GOT3 (cell line): ENCODE data around the gene SSBP4.

Experiments used
- DNase-seq: peaks from one replicate; lab custom pipeline; 2025; ENCODE audit warnings: mixed read lengths; lab: John Stamatoyannopoulos, UW

The SSBP4 gene

DNA sequence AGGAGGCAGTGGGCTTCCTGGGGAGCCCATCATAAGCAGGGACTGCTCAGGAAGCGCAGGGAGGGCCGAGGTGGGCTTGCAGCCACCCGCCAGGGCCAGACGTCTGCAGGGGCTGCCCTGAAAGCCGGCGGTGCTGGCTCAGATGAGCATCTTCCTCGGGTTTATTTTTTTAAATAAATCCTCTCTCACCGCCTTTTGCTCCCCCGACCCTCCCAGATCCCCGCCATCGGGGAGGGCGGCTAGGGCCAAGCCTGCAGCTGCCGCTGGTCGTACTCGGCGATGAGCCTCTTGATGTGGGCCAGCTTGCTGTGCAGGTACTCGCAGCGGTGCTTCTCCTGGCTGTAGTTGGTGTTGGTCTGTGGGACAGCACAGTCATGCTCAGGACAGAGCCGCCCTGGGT, 25.3 kb downstream of the SSBP4 start:
- no peak for DNase-seq

DNA sequence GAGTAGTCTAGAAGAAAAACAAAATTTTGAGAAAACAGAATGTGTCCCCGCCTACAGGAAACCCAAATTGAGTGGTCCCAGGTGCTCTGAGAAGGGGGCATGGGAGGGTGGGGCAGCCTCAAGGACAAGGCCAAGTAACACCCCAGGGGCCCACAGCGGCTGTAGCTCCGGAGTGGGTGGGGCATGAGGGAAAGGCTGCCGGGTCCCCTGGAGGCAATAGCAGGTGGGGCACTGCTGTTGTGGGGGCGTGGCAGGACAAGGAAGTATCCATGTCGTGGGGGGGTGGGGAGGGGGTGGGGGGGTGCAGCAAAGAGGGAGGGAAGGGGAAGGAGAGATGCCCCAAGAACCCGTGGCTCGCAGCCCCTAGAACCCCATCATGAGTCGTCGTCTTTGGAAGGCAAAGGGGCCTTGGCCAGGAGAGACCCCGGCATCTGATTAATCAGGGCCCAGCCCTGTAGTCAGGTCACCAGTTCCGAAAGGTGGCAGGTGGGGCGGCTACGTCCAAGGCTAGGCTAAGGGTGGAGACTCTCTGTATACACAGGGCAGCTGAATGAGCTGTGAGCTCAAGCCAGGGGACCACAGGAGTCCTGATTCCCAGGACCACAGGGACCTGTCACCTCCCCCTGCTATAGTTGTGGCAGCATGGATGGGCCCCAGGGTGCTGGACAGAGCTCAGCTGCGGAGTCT, 26.2 kb downstream of the SSBP4 start:
- no peak for DNase-seq

DNA sequence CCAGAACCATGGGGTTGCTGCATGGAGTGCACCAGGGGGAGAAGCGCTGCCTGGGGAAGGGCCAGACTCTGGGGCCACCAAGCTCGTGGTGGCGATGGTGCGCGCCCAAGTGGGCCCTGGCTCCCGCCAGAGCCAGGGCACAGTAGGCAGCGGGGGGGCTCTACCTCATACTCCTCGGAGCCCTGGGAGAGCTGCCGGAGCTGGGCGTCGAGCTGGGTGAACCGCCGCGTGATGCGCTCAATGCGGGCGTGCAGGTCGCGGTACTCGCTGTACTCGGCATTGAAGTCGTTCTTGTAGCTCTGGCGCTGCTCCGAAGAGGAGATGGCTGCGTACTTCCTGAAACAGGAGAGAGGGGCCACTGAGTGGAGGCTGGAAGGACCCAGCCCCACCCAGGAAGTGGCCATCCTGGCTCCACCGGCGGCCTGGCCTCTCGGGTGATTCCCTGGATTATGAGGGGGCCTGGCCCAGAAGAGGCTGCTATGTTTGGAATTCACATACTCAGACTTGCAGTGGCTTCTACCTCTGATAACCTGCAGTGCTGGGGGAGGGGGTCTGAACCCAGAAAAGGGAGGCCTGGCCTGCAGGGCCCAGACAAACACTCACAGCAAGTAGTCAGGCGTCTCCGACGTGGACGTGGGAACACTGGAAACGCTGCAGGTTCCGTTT, 27.1 kb downstream of the SSBP4 start:
- no peak for DNase-seq

DNA sequence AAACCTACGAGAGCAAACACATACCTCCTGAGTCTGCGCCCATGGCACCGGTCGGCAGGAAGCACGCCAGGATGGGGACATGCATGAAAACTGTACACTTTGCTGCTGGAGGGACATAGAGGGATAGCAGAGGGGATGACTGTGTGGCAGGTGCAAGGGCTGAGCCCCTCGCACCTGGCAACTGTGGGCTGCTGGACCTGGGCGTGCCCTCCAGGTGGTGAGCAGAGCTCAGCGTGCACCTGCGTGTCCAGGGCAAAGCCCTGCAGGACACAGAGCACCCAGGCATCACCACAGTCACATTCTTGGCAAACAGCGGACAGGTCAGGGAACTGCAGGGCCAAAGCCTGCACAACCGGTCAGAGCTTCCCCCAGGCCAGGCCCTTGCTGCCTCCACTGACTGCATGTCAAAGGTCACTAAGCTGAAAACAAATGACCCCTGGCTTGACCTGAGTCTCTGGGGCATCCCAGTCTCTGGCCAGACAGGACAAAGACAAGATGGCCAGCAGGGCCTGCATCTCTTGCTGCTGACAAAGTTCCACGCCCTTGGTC, 27.7 kb downstream of the SSBP4 start:
- DNase-seq, result no peak

DNA sequence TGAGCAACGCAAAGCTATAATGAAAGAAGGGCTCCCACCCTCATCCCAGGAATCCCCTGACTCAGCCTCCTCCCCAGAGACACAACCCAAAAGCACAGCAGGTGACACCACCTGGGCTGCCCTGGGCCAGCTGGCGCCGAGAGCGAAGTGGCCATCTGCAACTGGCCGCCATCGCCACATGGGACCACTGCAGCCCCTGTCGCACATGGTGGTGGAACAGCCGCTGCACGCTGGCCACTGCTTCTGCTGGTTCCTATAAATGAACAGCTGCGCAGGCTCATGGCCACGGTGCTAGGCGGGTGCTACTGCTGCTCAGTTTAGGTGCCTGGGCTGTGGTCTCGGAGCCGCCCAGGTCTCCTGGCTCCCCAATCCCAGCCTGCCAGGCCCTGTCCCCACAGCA, 30.4 kb downstream of the SSBP4 start:
- no peak for DNase-seq

DNA sequence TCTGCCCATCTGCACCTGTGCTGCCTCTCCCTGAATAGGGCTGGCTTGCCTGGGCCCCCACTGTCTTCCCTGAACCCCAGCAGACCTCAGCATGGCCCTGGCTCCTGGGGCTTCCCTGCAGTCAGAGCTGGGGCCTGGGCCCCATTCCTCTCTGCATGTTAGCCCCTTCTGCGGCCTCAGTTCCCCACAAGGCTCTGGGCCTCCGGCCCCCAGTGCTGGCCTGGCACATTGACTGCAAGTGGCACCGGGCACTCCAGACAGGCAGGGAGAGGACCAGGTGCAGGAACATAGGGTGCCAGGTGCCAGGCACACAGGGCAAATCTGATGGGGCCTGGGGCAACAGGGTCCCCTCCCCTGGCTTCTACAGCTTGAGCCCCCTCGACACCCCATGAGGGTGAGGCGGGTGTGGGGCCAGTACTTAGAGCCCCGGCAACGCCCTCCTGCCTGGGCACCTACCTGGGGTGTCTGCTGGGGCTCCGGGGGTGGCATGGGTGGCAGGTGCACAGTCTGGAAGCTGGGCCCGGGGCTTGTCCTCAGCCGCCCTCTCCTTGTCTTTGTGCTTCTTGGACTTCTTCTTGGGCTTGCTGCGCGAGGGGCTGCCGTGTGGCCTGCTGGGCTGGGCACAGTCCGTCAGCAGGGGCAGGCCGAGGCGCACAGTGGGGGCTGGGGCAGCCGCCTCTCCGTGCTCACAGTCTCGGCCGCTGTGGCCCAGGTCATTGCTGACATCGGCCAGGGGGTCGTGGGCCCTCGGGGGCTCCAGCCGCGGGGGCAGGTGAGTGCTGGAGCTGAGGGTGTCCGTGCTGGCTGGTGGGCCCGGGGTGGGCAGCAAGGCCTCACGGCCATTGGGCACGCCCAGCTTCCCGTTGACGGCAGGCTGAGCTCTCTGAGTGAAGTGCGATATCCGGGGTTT, 31.1 kb downstream of the SSBP4 start:
- no peak for DNase-seq

DNA sequence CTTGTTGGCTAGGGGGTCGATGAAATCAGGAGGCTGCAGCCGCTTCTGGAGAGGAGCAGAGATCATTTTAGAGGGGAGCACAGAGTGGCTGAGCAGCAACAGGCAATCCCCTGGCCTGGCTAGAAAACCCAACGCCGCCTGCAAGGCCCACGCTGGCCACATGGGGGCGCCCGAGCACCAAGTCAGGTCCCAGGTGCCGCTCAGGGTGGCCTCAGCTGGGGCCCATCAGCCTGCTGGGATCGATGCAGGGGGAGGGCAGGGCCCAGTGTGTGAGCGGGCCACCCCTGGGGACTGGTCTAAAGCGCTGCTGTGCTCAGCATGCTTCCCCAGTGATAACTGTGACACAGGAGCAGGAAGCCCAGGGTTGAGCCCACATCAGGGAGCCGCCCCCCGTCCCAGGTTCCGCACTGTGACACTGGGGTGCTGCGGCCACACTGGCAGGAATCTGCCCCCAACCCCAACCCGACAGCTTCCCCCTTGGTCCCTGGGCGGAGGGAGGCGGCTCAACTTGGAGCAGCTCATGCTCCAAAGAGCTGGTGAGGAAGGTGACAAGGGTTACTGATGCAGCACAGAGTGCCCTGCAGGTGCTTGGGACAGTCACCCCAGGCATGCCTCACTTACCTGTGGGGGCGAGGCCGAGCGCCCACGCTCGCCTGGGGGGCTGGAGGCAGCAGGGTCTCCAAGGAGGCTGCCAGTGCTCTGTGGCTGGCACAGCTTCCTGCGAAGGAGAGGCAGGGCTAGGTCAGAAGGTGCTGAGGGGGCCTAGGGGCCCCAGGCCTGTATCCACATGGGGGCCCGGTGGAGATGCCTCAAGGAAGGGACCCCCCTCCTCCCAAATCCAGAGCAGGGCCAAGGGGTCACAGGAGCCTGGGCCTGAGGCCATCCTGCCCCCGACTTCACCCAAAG, 32.0 kb downstream of the SSBP4 start:
- DNase-seq, result no peak

DNA sequence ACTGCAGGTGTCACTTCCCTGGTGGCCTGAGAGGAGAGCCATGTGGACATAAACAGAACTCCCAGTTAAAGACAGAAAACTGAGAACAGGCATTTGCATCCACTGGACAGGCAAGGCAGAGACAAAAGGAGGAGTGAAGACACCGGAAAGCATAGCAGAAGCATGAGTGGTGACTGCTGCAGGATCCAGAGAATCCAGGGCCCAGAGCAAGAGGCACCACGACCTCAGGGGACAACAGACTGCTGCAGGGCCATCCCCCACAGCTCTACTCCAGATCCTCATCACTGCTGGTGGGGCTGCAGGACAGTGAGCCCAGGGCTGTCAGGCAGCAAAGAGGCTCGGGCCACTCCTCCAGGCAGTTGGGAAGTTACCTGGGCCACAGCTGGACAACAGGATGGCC, 33.2 kb downstream of the SSBP4 start:
- no peak for DNase-seq

DNA sequence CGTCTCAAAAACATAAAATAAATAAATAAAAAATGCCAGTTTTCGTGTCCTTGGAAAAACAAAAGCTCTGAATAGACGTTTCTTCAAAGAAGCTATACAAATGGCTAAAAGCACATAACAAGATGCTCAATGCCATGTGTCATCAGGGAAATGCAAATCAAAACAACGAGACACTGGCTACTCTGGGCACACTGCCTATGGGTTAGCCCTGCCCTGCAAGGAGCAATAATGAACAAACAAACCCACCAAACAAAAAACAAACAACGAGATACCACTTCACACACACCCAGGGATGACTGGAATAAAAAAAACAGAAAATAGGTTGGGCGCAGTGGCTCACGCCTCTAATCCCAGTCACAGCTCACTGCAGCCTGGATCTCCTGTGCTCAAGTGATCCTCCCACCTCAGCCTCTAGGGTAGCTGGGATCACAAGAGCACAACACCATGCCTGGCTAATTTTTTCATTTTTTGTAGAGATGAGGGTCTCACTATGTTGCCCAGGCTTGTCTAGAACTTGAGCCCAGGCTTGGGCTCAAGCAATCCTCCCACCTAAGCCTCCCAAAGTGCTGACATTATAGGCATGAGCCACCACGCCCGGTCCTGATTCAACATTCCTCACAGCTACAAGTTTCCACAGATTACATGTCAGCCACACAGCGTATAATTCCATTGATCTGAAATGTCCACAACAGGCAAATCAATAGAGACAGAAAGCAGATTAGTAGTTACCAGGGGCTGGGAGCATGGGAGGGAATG, 34.2 kb downstream of the SSBP4 start:
- DNase-seq, result no peak

DNA sequence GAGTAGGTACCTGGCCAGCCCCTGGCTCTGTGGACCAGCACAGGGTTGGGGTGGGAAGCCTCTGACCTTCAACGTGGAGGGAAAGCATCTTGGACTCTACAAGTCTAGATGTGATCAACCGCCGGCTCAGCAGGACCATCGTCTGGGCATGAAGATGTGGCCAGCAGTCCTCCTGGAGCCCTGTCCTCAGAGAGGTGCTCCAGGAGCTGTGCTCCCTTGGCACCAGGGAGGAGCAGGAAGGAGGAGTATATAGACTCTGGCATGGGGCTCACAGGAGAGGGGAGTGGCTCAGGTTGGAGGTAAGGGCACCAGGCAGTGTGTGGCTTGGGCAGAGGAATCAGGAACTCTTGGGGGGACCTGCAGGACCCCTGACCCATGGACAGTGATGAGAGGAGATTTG, 37.1 kb downstream of the SSBP4 start:
- DNase-seq, result no peak

DNA sequence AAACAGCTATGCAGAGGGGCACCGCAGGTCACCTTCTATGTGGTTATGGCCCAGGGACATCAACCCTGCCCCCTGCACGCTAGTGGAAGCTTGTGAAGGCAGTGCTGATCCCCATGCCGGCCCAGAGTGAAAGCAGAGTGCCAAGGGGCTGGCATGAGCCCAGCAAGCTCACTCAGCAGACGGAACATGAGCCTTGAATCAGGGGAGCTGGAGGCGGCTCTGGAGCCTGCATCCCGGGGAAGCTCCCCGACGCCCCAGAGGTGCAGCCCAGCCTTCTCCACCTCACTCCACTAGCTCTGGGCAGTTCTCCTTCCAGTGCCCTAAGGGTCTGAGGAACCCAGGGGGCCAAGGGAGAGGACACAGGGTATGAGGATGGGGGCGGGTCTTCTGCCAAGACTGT, 37.8 kb downstream of the SSBP4 start:
- DNase-seq, result no peak

DNA sequence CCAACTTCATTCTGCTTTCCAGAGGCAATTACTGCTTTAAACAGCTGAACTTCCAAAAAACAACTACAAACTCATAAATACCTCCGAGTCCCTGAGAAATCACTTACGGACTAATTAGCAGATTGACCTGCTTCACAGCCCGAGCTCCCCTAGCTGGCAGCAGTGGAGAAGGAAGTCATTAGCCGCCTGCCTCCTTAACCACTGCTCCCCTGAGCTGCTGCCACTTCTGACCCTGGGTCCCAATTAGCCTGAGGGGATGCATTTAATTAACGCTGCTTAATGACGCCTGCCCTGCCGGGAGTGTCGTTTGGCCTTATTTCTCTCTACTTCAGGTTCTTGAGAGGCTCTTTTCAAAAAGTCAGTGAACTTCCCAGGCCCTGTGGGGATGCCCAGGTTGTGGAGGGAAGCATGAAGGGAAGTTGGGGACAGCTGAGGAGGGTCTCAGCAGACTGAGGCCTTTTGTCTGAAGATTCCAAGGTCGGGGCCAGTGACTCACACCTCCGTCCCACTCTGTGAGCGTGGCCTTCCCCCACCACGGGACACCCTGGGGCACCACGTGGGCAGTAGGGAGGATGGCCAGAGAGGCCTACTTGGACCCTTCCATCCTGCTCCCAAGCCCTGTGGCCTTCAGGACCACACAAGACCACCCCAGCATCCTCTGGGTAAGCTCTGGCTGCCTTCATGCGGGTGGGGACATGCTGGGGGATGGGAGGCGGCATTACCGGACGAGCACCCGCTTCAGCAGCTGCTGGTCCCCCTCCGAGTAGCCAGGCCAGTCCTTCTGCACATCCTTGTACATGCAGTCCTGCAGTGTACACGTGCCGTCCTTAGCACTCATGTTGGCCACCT, 38.5 kb downstream of the SSBP4 start:
- no peak for DNase-seq

DNA sequence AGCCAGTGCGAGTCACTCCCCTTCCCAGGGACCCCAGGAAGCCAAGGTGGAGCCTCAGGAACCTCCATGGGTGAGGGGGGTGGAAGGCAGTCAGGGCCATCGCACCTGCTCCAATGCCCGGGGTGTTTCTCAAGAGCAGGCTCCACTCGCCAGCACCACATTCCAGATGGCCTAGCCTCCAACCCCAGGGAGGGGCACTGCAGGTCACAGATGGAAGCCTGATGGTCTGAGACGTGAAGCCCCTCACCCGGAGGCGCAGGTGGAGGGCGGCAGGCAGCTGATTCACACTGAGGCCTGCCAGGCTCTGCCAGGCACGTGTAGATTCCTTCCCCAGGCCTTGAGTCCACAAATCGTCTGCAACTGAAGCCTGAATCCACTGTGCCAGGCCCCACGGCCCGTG, 41.7 kb downstream of the SSBP4 start:
- no peak for DNase-seq

DNA sequence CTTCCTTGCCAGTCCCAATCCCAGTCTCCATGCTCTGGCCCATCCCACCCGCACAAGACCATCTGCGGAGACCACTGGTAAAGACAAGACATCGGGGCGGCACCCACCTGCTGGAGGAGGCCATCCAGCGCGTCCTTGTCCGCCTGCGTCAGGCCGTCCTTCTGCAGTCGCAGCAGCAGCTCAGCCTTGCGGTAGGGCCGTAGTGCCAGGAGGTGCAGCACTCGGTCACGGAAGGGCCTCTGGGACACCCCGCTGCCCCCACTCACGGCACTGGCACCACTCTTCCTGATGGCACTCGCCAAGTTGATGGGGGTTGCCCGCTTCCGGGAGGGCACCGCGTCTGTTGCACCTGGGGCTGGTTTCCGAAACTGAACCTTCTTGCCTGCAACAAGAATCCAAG, 42.3 kb downstream of the SSBP4 start:
- no peak for DNase-seq

DNA sequence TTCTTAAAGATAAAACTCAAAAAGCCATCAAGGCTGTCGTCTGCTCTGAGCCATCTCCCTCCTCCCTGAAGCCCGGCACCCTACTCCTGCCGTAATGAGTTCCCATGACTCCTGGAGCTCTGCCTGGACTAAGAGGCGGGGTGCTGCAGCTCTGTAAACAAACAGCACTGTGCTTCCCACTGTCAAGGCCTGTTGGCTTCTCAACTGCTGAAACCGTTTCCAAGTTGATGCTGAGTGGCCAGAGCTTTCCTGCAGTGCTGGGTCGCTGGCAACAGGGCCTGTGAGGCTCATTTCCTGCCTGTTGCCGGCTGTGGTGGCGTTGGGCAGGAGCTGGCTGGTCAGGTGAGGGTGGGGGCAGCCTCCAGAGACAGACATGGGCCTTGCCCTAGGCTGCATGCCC, 45.4 kb downstream of the SSBP4 start:
- no peak for DNase-seq

DNA sequence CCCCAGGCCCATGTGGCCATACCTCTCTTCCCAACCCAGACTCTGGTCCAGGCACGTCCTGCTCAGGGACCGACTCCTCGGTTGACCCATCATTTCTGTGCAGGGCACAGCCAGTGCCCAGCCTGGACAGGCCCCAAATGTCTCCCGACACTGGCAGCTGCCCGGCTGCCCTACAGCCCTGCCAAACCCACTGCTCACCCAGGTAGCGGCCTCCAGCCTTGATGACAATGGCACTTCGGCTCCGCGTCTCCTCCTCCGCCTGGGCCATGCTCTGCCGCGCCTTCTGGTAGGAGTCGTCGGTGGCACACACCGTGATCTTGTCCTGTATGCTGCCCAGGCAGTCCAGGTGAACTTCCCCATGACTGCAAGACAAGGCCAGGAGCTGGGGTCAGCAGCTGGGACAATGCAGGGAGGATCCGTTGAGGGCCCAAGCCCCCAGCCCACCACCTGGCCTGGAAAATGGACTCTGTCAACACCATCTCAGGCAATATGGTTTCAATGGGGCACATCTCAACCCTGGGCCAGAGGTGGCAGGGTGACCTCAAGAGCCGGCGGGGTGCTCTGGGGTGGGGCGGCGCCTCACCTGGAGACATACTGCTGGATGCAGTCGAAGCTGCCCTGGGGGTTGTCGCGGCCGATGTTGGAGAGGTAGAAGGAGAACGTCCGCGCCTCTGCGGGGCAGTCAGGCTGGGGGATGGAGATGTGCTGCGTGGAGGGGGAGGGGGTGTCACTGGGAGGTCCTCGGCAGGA, 46.2 kb downstream of the SSBP4 start:
- no peak for DNase-seq

DNA sequence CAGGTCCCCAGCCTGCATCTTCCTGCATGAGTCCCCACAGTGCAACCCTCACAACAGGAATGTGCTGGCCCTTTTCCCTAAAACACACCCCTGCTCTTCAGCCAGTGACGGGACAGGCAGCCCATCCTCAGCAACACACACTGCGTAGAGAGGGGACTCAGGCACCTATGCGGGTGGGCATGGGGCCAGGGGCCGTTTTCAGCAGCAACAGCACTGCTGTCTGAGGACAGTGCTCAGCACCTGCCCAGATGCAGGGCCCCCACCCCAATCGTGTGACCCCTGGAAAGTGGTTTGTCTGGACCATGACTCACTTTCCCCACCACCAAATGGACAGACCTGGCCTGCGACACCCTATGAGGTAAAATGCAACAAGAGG, 46.8 kb downstream of the SSBP4 start:
- DNase-seq, result no peak

DNA sequence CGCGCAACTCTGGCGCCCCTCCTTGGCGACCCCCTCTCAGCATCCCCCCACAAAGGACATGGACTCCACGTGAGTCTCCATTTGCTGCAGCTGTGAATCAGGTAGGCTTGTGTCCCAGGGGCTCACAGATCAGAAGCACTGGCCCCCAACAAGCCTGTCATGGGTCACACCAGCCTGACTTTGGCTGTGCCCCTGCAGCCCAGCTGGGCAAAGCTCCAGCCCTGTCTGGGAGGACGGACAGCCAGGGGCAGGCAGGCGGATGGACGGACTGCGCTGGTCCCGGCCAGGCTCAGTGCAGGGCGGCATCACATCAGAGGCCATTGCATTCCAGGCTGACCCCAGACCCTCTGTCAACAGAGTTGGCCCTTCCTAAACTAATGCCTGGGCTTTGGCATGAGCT, 47.2 kb downstream of the SSBP4 start:
- no peak for DNase-seq

DNA sequence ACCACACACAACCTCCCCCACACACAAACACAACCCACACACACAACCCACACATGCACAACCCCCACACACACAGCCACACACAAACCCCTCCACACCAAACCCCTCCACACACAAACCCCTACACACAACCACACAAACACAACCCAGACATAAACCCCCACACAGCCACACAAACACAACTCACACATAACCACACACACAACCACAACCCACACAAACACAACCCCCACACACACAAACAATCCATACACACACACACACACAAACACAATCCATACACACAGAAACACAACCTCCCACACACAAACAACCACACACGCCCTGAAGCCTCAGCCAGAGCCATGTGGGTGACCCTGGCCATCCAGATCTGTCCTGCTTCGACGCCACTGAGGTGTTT, 48.8 kb downstream of the SSBP4 start:
- no peak for DNase-seq
